HepG2 (cell line): ENCODE measurements around the gene JPH3. TPM values are rescaled to one million over a fixed set of nuclear protein-coding genes. Genes with fewer than 3 reads are reported as not detected.

Experiments used
- ATAC-seq: fragments of 200-7000 bp; cut with Tn5 transposase; 3 replicates; pipeline ENCODE4 v1.9.1; 2020; ENCODE audit warnings: mild to moderate bottlenecking, moderate library complexity
- BruUV-seq: library from RNA; stranded (reverse); fragments of 400-500 nt; replicated peaks from 2 replicates; lab custom pipeline; 2021; lab: Mats Ljungman, UMichigan
- CTCF ChIA-PET: fragments of 300-600 bp; formaldehyde crosslinking; extraction: SDS; loops from one replicate; lab custom pipeline; 2021; ENCODE audit warnings: low total read pairs, inconsistent platforms, low intra/inter-chr PET ratio; lab: Yijun Ruan, JAX
- POLR2A ChIA-PET: fragments of 350-600 bp; sonication (Branson Sonifier 250); formaldehyde crosslinking; loops from one replicate; lab custom pipeline; 2020; ENCODE audit warnings: antibody characterized with exemption, inconsistent platforms; lab: Yijun Ruan, JAX
- DNase-seq: peaks from one replicate; pipeline ENCODE4 v3.0.0-alpha.2; 2015; ENCODE audit warnings: low spot score
- FAIRE-seq: peaks from 3 replicates; lab custom pipeline; 2011; peaks lifted over from hg19 to GRCh38; lab: Jason Lieb, UNC
- H2AFZ ChIP-seq: one replicate; pipeline ENCODE4 v1.6.1; 2011; ENCODE audit warnings: low read length, inconsistent platforms
- H3K27ac ChIP-seq: fragments of 300-600 bp; 3 replicates; pipeline ENCODE4 v1.8.0; 2011; ENCODE audit warnings: mixed run types, mild to moderate bottlenecking, mixed read lengths, low read length, inconsistent platforms; ENCODE audit not compliant: insufficient read depth; ENCODE audit errors: extremely low read length
- H3K27me3 ChIP-seq, 2 experiments: fragments of 200-600 bp in 1 of 2; 2 replicates in 1 of 2; 3 replicates in 1 of 2; pipeline versions ENCODE4 v1.6.0 to v1.8.0; 2011; ENCODE audit warnings: low read length in 2 of 2, mild to moderate bottlenecking in 2 of 2, moderate library complexity in 2 of 2, inconsistent platforms in 1 of 2; ENCODE audit not compliant: insufficient read depth in 2 of 2, control insufficient read depth in 1 of 2
- H3K36me3 ChIP-seq, 2 experiments: fragments of 200-600 bp in 1 of 2; replicated peaks in 1 of 2; 2 replicates in 1 of 2; 3 replicates in 1 of 2; pipeline versions ENCODE4 v1.5.1 to v1.8.0; 2011; ENCODE audit warnings: low read length in 2 of 2, inconsistent platforms in 1 of 2; ENCODE audit not compliant: insufficient read depth in 2 of 2, control insufficient read depth in 1 of 2
- H3K4me1 ChIP-seq: 2 replicates; pipeline ENCODE4 v1.5.1; 2012; ENCODE audit warnings: low read length, inconsistent platforms; ENCODE audit not compliant: insufficient read depth
- H3K4me2 ChIP-seq: 2 replicates; pipeline ENCODE4 v1.6.0; 2011; ENCODE audit warnings: low read depth, low read length, inconsistent platforms
- H3K4me3 ChIP-seq, 3 experiments: fragments of 200-600 bp in 1 of 3; sonication (generic), shearing (Covaris generic) in 1 of 3; replicated peaks in 1 of 3; 2 replicates each; pipeline ENCODE4 v1.5.1; 2011 to 2016; ENCODE audit warnings: low read length in 3 of 3, inconsistent platforms in 2 of 3, low read depth in 2 of 3, mild to moderate bottlenecking in 2 of 3, control low read depth in 1 of 3, mixed read lengths in 1 of 3; ENCODE audit not compliant: insufficient read depth in 1 of 3
- H3K79me2 ChIP-seq: one replicate; pipeline ENCODE4 v1.6.1; 2011; ENCODE audit warnings: low read length, inconsistent platforms; ENCODE audit not compliant: insufficient read depth
- H3K9ac ChIP-seq: 2 replicates; pipeline ENCODE4 v1.6.0; 2011; ENCODE audit warnings: mild to moderate bottlenecking, low read depth, low read length, inconsistent platforms; ENCODE audit not compliant: insufficient read depth
- H3K9me3 ChIP-seq: 2 replicates; pipeline ENCODE4 v1.5.1; 2012; ENCODE audit warnings: mild to moderate bottlenecking, low read length
- H4K20me1 ChIP-seq: 2 replicates; pipeline ENCODE4 v1.6.0; 2011; ENCODE audit warnings: inconsistent platforms, mild to moderate bottlenecking, low read length, moderate library complexity; ENCODE audit not compliant: insufficient read depth
- GTF3A ChIP-seq: sonication (generic); formaldehyde crosslinking; conservative IDR thresholded peaks from 2 replicates; pipeline ENCODE4 v1.4.0; 2020; ENCODE audit warnings: mild to moderate bottlenecking, missing genetic modification reagents
- HNRNPL ChIP-seq: fragments of 200-400 bp; formaldehyde crosslinking; IDR thresholded peaks from 2 replicates; pipeline ENCODE4 v1.6.1; 2017; ENCODE audit warnings: mild to moderate bottlenecking, low read depth, low read length
- JUNB ChIP-seq: sonication (generic); formaldehyde crosslinking; IDR thresholded peaks from 2 replicates; pipeline ENCODE4 v1.8.0; 2022; ENCODE audit warnings: missing genetic modification reagents, mild to moderate bottlenecking, borderline replicate concordance
- KMT2A ChIP-seq: sonication (generic); formaldehyde crosslinking; IDR thresholded peaks from 2 replicates; pipeline ENCODE4 v1.4.0; 2020; ENCODE audit warnings: missing genetic modification reagents
- SALL1 ChIP-seq: sonication (generic); formaldehyde crosslinking; IDR thresholded peaks from 2 replicates; pipeline ENCODE4 v1.8.0; 2022; ENCODE audit warnings: mild to moderate bottlenecking, missing genetic modification reagents
- SNAI1 ChIP-seq: sonication (generic); formaldehyde crosslinking; IDR thresholded peaks from 2 replicates; pipeline ENCODE4 v1.5.0; 2020; ENCODE audit warnings: mild to moderate bottlenecking, missing genetic modification reagents, borderline replicate concordance
- ZBTB7B ChIP-seq: sonication (generic); formaldehyde crosslinking; IDR thresholded peaks from 2 replicates; pipeline ENCODE4 v1.4.0; 2020; ENCODE audit warnings: missing genetic modification reagents
- WGBS: methylation state at CpG from one replicate; pipeline ENCODE4 v1.1.6; 2017; ENCODE audit warnings: low lambda C conversion rate; 5-methylcytosine and 5-hydroxymethylcytosine counted together
- in situ Hi-C: cut with HindIII; loops from 2 replicates; pipeline ENCODE4 v1.10.0; 2017; ENCODE audit warnings: low pct_unique_long_range_greater_than_20kb; ENCODE audit not compliant: extremely low pct_ligation_motif_present
- intact Hi-C: fragments of 100-400 bp; cut with micrococcal nuclease; formaldehyde crosslinking; loops from one replicate; pipeline ENCODE4 v1.10.0; 2022; ENCODE audit not compliant: unreplicated experiment
- polyA plus RNA-seq, 8 experiments: library from polyadenylated mRNA; depleted of rRNA in 3 of 8; stranded (reverse) in 7 of 8; unstranded in 1 of 8; fragments of >200 nt; fragmentation: Illumina TruSeq in 4 of 8; extraction: Trizol in 4 of 8; gene quantifications; 2 replicates each; pipeline versions ENCODE4 v1.2.1 to v1.2.3, GENCODE V29; 2011 to 2016; ENCODE audit warnings: low read depth in 4 of 8, missing spikeins in 1 of 8, mixed read lengths in 1 of 8; ENCODE audit not compliant: insufficient read depth in 1 of 8
- total RNA-seq, 5 experiments: library from RNA; depleted of rRNA; stranded (reverse); fragments of >200 nt; fragmentation: Illumina TruSeq; extraction: Trizol; gene quantifications; 2 replicates each; pipeline ENCODE4 v1.2.3, GENCODE V29; 2016; ENCODE audit warnings: low read depth in 1 of 5
- TF ChIP-seq, protein P1 (sequence below): sonication (generic); formaldehyde crosslinking; IDR thresholded peaks from 2 replicates; pipeline ENCODE4 v1.5.0; 2020; ENCODE audit warnings: mild to moderate bottlenecking, missing genetic modification reagents, borderline replicate concordance

JPH3 gene
- total and polyA plus RNA-seq, 2 of the 13 experiments (the other 11 are each of a cell fraction or from before 2014, with no cell fraction given): not detected

DNA sequence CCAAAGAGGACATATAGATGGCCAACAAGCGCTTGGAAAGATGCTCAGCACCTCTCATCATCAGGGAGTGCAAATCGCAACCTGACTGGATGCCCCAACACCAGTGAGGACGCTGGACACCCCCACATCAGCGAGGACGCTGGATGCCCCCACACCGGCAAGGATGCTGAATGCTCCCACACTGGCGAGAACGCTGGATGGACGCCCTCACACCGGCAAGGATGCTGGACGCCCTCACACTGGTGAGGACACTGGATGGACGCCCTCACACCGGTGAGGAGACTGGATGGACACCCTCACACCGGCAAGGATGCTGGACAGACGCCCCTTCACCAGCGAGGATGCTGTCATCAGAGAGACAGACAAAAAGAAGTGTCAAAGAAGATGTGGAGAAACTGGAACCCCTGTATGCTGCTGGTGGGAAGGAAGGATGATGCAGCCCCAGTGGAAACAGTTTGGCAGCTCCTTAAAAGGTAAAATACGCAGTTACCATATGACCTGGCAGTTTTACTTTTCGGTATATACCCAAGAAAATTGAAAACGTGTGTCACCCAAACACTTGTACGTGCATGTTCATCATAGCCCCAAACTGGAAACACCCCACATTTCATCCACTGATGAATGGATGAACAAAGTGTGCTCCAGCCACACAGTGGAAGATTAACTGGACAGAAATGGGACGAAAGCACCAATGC, 10.1 kb upstream of the JPH3 start:
- no peaks in the 10 kb centered on the region for H3K4me1 ChIP-seq
- intact Hi-C loops: no loop called here
- ChIA-PET CTCF (interaction anchor here (1.2 kb wide), 1 partner anchor 43 kb away, joined by 3 read pairs; no protein-coding TSS in a partner anchor), POLR2A (no interaction called here)
- no peak for DNase-seq
- H3K79me2 ChIP-seq: no peaks in the 10 kb centered on the region
- H3K9ac ChIP-seq: no peak overlapping the region
- no peak overlapping the region for H3K4me2 ChIP-seq
- no TSS peak for BruUV-seq
- no peak for TF ChIP-seq SNAI1 (CRISPR knock-in tag)
- TF ChIP-seq ZBTB7B (CRISPR knock-in tag): no peak
- no peak for TF ChIP-seq KMT2A
- no peak for TF ChIP-seq SALL1 (CRISPR knock-in tag)
- TF ChIP-seq GTF3A (CRISPR knock-in tag): no peak
- TF ChIP-seq JUNB (CRISPR knock-in tag): no peak
- TF ChIP-seq, protein P1, sequence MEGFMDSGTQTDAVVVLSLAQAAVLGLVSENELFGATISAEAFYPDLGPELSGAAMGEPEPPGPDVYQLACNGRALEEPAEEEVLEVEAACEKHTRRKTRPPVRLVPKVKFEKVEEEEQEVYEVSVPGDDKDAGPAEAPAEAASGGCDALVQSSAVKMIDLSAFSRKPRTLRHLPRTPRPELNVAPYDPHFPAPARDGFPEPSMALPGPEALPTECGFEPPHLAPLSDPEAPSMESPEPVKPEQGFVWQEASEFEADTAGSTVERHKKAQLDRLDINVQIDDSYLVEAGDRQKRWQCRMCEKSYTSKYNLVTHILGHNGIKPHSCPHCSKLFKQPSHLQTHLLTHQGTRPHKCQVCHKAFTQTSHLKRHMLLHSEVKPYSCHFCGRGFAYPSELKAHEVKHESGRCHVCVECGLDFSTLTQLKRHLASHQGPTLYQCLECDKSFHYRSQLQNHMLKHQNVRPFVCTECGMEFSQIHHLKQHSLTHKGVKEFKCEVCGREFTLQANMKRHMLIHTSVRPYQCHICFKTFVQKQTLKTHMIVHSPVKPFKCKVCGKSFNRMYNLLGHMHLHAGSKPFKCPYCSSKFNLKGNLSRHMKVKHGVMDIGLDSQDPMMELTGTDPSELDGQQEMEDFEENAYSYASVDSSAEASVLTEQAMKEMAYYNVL: no peak
- TF ChIP-seq HNRNPL: no peak
- TF ChIP-seq, all 625 proteins: peak for 0
- no peaks in the 10 kb centered on the region for H4K20me1 ChIP-seq
- WGBS: 3% methylated on average over 18 of the region's 21 CpGs
- in situ Hi-C loops: no loop called here
- no peak overlapping the region for H3K27ac ChIP-seq
- H3K27me3 ChIP-seq: peaks cover 24 to 69% of the 10 kb centered on the region in 2 experiments
- FAIRE-seq: no peak
- no peaks in the 10 kb centered on the region for H3K9me3 ChIP-seq
- no peak overlapping the region for H3K4me3 ChIP-seq
- no peak for ATAC-seq
- no peak overlapping the region for H2AFZ ChIP-seq
- H3K36me3 ChIP-seq: no peaks in the 10 kb centered on the region
